ENCODE data around the gene PGM2. TPM values are rescaled to one million over a fixed set of nuclear protein-coding genes. Genes with fewer than 3 reads are reported as not detected.

The PGM2 gene
- total RNA-seq, 4 donors from 2014 or later = 37.4 to 45.6 (median 39.9) TPM

DNA sequence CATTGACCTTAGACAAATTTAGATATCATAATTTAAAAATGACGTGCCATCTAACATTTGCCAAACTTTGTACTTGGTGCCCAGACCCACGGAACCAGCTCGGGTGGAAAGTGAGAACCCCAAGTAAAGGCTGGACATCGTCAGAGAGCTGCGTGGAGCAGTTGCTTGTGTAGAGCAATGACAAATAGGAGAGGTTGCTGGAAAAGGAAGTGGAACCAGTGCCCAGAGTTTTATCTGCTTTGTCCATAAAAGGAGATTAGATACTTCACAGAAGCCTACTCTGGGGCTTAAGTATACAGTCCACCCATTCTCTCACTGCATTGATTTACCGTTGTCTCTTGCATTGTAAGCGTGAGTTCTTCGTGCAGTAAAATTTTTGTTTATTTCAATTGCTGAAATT lies 59.0 kb downstream of the PGM2 start:
- Histone ChIP-seq H3K27me3 (no peaks in the 10 kb centered on the region), H3K4me1 (no peaks in the 10 kb centered on the region), H3K4me3 (no peak overlapping the region), H3K36me3 (no peaks in the 10 kb centered on the region), H3K27ac (peak overlapping the region; percentile 84 to 91), H3K9me3 (no peaks in the 10 kb centered on the region)
- TF ChIP-seq POLR2A (IDR thresholded peaks at IDR 0.05) (peak in 1 of 2 donors; percentile 13), CTCF (IDR thresholded peaks at IDR 0.05) (no peak)
- DNase-seq = peak; percentile 53 to 77
- intact Hi-C loops (cut with DNase I; ENCODE audit: low total_unique reads) = no loop called here

DNA sequence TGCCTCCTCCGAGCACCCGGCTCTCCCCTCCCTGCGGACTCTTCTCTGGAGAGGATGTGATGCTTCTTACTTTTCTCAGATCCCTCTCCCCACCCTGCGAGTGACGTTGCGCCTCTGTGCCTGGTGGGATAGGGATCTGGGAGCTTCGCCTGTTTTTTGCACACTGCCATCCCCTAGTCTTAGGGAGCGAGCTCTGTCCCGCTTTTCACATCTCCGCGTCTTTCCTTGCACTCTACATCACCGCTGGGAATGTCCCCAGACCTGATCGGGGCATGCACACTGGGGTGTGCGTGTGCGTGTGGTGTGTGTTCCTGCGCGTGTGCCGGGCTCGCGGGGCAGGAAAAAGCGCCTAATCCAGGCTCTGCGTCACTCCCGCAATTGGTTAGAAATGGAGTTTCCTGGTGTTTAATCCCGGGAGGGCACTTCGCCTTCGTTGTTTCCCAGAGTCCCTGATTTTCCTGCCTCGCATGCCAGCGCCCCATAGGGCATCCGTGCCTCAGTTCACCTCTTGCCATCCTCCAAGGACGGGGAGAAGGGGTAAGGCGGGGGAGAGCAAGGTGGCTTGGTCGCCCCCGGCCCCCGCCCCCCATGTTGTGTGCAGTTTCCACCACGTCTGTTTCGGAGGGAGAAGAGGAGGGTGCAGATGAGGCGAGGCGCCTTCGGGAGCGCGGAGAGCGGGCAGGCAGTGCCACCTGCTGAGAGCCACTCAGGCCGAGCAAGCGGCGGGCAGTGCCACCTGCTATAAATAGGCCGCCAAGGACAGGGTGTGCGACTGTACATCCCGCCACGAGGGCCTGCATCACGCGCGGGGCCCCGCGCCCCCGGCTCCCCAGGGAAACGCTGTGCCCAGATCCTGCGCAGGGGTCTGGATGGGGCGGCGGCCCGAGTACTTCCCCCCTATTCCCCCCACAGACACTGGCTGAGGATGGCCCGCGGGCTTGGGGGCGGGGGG lies 63.6 kb downstream of the PGM2 start:
- TF ChIP-seq POLR2A (IDR thresholded peaks at IDR 0.05) (peak; percentile 57 to 73), CTCF (IDR thresholded peaks at IDR 0.05) (peak; percentile 30 to 35 (median 32))
- peak; percentile 72 to 88 for DNase-seq
- intact Hi-C loops (cut with DNase I; ENCODE audit: low total_unique reads) = loop anchor here (10.0 kb wide), 2 partner anchors 85 to 145 kb away; no protein-coding TSS in a partner anchor
- no peaks in the 10 kb centered on the region for H3K36me3 ChIP-seq
- H3K4me3 ChIP-seq = peak overlapping the region; percentile 61 to 64
- no peaks in the 10 kb centered on the region for H3K9me3 ChIP-seq
- H3K4me1 ChIP-seq = no peaks in the 10 kb centered on the region
- no peaks in the 10 kb centered on the region for H3K27me3 ChIP-seq
- peak overlapping the region; percentile 92 to 94 for H3K27ac ChIP-seq

DNA sequence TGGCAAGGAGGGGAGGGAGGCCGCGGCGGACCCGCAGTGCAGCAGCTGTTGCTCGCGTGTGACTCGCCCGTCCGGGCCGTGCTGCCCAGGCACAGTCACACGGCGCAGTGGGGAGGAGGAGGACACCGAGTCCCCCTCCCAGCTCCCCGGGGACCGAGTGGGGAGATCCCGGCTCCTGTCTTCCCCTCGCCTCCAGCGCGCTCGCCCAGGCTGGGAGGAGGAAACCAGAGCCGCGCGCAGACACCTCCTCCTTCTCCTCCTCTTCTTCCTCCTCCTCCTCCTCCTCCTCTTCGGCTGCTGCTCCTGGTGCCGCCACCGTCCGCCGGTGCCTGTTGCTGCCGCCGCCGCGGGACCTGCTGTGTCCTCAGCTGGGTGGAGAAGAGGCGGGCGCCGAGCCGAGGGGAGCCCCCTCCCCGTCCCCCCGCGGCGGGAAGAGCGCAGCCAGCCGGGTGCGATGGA lies 64.3 kb downstream of the PGM2 start, which contains the start of gene TBC1D1:
Gene TBC1D1, plus strand, starts transcription at position 284 of the 459 bp plus-strand sequence. CDS start 11,012 bp downstream, outside the sequence.
- no peaks in the 10 kb centered on the region for H3K9me3 ChIP-seq
- peak; percentile 63 to 66 for DNase-seq
- intact Hi-C loops (cut with DNase I; ENCODE audit: low total_unique reads) = loop anchor here (10.0 kb wide), 2 partner anchors 84 to 144 kb away; no protein-coding TSS in a partner anchor

DNA sequence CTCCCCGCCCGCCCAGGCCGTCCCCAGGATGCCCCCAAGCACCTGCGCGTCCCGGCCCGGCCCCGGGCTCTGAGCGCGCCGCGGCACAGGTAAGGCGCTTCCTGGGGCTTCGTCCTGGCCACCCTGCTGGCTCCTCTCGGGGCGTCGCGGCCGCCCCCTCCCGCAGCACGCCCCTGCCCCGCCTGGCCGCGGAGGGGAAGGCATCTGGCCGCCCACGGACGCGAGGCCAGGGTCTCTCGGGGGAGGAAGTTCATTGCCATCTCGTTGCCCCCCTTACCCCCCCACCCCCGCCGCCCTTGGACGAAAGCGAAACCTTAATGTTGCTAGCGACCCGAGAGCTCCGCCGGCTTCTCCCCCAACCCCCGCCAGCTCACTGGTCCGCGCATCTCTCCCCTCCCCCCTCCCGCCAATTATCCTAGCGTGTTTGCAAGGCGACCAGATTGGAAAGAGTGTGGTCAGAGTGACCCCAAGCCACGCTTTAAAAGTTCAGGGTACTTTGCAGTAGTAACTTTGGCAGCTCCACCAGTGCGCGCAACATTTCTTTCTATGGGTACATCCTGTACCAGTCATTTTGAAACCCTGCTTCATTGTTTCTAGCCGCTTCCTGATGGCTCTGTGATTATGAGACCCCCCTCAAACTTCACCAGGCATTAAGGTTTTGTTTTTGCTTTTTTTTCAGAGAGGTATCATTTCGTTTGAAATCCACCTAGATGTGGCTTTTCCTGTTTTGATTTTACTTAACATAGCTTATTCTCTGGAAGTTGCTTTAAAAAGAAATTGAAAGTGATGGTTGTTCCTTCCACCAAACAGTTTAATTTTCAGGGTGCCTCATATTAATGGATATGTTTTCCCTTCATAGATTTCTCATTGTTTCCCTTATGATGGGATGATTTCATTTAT lies 65.0 kb downstream of the PGM2 start:
- TF ChIP-seq POLR2A (IDR thresholded peaks at IDR 0.05) (peak in 1 of 2 donors; percentile 38), CTCF (IDR thresholded peaks at IDR 0.05) (peak in 2 of 4 experiments; percentile 21 to 27)
- peak; percentile 48 to 69 for DNase-seq
- H3K36me3 ChIP-seq = no peaks in the 10 kb centered on the region
- H3K4me3 ChIP-seq = peak overlapping the region; percentile 61 to 64
- H3K27ac ChIP-seq = peak overlapping the region; percentile 92 to 94
- peaks cover 0 to 9% of the 10 kb centered on the region in 2 donors for H3K4me1 ChIP-seq
- H3K9me3 ChIP-seq = no peaks in the 10 kb centered on the region
- intact Hi-C loops (cut with DNase I; ENCODE audit: low total_unique reads) = loop anchor here (10.0 kb wide), 2 partner anchors 83 to 143 kb away; no protein-coding TSS in a partner anchor
- H3K27me3 ChIP-seq = no peaks in the 10 kb centered on the region

More for the DNA sequence above, 64.3 kb downstream of the PGM2 start, which contains the start of gene TBC1D1:
- Histone ChIP-seq H3K27ac (peak within 1 kb of the TSS; percentile 92 to 94), H3K36me3 (no peaks in the 10 kb centered on the region), H3K4me1 (peaks cover 0 to 3% of the 10 kb centered on the region in 2 donors), H3K4me3 (peak within 1 kb of the TSS; percentile 61 to 64), H3K27me3 (no peaks in the 10 kb centered on the region)
- no peak for TF ChIP-seq CTCF (IDR thresholded peaks at IDR 0.05)
- TF ChIP-seq POLR2A (IDR thresholded peaks at IDR 0.05) = peak in 1 of 2 donors; percentile 10
